Fibroblast of lung (primary cell): Measurements from ENCODE around the gene TAS1R1.

ENCODE experiments used
- EZH2 ChIP-seq: IDR thresholded peaks from 2 replicates; pipeline ENCODE4 v1.5.1; 2012; ENCODE audit warnings: low read length, control low read depth, mild to moderate bottlenecking; ENCODE audit errors: missing control alignments
- TF ChIP-seq, protein P1 (sequence below), 2 donors: IDR thresholded peaks in 1 of 2; conservative IDR thresholded peaks in 1 of 2; 1 replicate in 1 of 2; 2 replicates in 1 of 2; pipeline ENCODE4 v1.5.1; 2011 to 2012; ENCODE audit warnings: low read length in 2 of 2, control low read depth in 1 of 2, inconsistent platforms in 1 of 2, low read depth in 1 of 2, mild to moderate bottlenecking in 1 of 2

DNA sequence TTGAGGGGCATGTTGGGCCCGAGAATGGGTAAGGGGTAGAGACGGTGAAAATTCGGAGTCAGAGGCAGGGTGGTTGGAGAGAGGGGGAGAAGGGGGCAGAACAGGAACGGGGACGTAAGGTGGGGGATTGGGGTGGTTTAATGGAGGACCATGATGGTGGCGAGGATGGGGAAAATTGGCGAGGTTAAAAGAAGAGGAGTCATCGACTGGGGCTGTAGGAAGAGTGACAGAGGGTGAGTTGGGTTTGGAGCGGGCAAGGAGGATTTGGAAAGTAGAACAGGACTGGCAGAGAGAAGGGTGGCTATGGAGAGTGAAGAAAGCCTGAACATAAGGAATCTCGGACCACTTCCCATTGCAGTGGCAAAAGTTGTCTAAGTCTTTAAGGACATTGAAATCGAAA lies 13.9 kb downstream of the TAS1R1 start:
- TF ChIP-seq, protein P1, sequence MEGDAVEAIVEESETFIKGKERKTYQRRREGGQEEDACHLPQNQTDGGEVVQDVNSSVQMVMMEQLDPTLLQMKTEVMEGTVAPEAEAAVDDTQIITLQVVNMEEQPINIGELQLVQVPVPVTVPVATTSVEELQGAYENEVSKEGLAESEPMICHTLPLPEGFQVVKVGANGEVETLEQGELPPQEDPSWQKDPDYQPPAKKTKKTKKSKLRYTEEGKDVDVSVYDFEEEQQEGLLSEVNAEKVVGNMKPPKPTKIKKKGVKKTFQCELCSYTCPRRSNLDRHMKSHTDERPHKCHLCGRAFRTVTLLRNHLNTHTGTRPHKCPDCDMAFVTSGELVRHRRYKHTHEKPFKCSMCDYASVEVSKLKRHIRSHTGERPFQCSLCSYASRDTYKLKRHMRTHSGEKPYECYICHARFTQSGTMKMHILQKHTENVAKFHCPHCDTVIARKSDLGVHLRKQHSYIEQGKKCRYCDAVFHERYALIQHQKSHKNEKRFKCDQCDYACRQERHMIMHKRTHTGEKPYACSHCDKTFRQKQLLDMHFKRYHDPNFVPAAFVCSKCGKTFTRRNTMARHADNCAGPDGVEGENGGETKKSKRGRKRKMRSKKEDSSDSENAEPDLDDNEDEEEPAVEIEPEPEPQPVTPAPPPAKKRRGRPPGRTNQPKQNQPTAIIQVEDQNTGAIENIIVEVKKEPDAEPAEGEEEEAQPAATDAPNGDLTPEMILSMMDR (conservative IDR thresholded peaks at IDR 0.05 in 1 of 2, IDR thresholded peaks at IDR 0.05 in 1 of 2; ENCODE audit: low read depth in 1 of 2, low read length in 2 of 2): no peak
- no peak for TF ChIP-seq EZH2
